ENCODE measurements around the gene C1orf87.
"Not testable (repeated sequence)": the region's sequence is repeated elsewhere in the genome, so short reads cannot be mapped to it uniquely, and the experiment has no call there.

The C1orf87 gene

DNA sequence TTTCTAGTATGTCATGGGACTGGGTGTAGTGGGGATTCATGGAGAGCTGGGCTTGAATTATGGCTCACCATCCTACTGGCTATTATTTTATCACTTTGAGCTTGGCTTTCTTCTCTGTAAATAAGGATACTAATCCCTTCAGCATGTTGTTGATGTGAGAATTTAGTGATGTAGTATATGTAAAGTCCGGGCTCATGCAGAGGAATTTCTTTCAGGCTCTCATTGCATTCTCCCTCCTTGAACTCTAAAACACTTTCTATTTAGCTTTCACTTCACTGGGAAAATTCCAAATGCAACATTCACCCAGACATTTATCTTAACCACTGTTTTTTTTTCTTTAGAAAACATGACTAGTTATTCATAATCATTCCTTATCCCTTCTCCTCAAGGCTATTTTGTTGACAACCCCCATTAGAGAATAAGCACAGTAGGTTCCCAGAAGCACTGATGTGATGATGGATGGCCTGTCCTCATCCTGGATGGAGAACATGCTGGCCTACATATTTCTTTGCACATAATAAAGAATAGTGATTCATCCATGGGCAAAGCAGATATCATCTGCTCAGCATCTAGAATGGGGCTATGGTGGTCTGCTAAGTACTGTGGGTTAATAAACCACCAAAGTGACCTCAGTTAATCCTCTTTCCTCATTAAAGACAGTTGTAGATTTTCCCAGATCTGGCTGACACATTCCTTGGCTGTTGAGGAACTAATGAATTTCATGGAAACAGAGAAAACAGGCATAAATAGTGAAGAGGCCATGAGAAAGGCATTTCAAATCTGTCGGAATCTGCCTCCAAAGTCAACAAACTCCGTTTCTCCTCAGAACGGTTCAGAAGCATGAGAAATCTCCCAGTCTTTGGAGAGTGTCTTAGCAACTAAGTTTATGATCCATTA lies 79.0 kb downstream of the C1orf87 start:
- no peak for DNase-seq (ENCODE audit: low spot score)

DNA sequence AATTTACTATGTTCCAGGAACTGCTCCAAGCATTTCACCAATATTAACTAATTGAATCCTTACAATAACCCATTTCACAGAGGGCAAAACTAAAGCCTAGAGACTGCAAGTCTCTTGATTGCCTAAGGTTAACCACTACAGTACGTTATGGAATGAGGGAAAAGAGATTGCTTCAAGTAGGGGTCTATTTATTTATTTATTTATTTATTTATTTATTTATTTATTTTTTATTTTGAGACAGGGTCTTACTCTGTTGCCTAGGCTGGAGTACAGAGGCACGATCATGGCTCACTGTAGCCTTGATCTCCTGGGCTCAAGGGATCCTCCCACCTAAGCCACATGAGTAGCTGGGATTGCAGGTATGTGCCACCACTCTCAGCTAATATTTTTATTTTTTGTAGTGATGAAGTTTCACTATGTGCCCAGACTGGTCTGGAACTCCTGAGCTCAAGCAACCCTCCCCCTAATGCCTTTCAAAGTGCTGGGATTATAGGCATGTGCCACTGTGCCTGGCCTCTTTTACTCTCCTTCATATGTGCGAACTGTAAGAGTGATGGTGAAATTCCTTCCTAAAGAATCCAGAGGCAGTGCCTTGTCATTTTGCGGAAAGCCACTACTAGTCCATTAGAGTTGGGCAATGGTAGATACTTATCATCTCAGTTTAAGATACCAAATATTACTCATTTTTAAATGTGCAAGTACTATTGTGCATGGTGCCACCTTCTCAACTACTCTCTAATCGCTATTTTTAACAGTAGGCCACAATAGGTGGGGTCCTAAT lies 81.3 kb downstream of the C1orf87 start:
- no peak for DNase-seq (ENCODE audit: low spot score)

- DNase-seq (ENCODE audit: low spot score): no peak
Observed at GRCh38 chr1:59990470-59990869, 83.1 kb downstream of the C1orf87 start.

GRCh38 chr1:59986516-59987310 lies 86.9 kb downstream of the C1orf87 start:
- no peak for DNase-seq (ENCODE audit: low spot score)

- DNase-seq (ENCODE audit: low spot score): no peak
Observed at GRCh38 chr1:59985911-59986515, 87.6 kb downstream of the C1orf87 start.

DNA sequence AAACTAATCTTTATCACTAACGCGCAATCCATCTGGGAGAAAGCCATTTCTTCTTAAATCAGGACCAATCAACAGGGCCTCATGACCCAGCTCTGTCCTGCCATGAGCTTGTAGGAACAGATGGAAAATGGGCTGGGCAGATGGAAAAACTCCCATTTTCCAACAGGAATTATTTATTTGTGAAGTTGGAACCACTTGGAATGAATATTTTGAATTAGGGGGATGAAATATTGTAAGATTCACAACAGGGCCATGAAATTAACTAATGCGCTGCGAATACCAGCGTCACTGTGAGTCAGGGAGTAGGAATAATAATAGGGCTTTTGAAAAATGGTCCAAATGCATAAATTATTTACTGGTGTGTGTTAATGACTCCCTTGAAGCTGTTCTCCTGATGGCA lies 93.9 kb downstream of the C1orf87 start:
- DNase-seq (ENCODE audit: low spot score): no peak

GRCh38 chr1:59978511-59978910 lies 95.1 kb downstream of the C1orf87 start:
- no peak for DNase-seq (ENCODE audit: low spot score)

DNA sequence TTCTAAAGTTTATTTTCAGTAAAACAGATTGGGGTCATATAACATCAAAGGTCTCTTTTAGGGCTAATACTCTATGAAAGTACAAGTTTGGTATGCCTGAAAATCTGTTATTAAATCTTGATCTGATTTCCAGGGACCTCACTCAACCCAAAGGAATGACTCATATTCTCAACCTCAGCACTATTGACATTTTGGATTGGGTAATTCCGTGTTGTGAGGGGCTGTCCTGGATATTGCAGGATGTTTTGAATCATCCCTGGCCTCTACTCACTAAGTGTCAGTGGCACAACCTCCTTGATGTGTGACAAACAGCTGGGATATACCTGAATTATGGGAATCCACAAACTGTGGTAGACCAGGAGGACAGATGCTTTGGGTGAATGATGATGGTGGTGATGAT lies 95.5 kb downstream of the C1orf87 start:
- no peak for DNase-seq (ENCODE audit: low spot score)

DNA sequence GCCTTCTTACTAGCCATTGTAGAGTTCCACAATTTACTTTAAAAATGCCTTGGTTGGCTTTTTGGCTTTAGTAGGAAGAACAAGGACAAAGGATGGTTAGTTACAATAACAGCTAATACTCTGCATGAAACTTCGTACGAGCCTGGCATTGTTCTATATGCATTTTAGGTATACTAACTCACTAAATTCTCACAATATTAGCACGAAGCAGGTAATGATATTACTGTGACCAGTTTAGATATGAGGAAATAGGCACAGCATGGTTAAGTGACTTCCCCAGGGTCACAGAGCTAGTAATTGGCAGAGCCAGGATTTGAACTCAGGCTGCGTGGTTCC lies 96.5 kb downstream of the C1orf87 start:
- DNase-seq (ENCODE audit: low spot score): no peak

DNA sequence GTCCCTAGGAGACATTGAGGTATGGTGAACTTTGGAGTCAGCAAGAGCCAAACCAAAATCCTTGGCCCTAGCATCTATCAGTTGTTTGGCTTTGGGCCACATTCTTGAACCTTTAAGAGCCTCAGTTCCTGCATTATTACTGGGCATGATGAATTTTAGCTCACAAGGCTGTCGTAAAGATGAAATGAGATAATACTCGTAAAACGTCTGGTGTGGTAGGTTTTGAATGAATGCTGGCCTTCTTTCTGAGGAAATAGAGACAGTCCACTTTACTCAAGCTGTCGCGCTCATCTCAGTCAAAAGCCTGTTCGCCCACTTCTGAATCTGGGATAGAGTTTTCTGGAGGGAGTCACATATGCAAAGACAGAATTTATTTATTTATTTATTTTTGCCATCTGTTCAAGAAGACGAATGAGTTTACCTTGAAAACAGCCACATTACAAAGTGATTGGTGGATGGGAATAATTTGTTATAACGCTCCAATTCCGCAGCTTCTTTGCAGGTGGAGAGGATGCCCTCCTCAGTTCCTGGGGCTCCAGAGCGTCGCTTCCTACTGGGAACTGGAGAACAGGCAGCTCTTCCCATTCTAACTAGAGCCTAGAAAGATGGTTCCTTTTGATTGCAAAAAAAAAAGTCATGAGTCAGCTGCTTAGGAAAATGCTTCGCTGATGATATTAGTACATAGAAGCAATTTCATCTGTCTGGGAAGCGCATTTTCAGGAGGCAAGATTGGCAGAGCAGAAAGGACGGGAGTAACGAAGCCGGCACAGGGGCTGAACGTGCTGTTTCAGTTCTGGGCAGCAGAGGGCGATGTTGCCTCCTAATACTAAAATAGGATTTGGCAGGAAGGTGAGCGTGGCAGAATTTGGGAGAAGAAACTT lies 97.1 kb downstream of the C1orf87 start:
- DNase-seq (ENCODE audit: low spot score): peak; percentile 30

GRCh38 chr1:59973719-59974118 lies 99.9 kb downstream of the C1orf87 start:
- no peak for DNase-seq (ENCODE audit: low spot score)

- no peak for DNase-seq (ENCODE audit: low spot score)
Observed at GRCh38 chr1:59972216-59972927, 101.2 kb downstream of the C1orf87 start.

DNA sequence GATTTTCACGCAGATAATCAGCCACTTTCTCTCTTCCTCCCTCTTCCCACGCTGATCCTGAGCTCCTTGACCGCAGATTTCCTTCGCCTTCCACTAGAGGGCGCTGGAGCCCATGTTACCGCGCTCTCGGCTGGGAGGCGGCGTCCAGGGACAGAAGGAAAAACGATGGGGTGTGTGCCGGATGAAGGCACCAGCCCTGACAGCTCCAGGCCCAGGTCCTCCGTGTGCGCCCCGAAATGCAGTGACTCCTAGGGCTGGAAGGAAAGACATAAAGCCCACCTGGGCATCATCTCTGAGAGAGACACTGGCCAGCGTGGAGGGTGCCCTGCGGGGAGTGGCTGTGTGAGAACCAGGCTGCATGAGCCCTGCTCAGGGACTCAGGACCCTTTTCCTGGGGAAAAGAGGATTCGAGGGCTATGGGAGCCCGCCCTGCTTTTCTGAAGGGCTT lies 102.1 kb downstream of the C1orf87 start:
- DNase-seq (ENCODE audit: low spot score): peak; percentile 27

- DNase-seq (ENCODE audit: low spot score): not testable (repeated sequence)
Observed at GRCh38 chr1:59969542-59970175, 103.9 kb downstream of the C1orf87 start.

- not testable (repeated sequence) for DNase-seq (ENCODE audit: low spot score)
Observed at GRCh38 chr1:59968746-59969145, 104.8 kb downstream of the C1orf87 start.

DNA sequence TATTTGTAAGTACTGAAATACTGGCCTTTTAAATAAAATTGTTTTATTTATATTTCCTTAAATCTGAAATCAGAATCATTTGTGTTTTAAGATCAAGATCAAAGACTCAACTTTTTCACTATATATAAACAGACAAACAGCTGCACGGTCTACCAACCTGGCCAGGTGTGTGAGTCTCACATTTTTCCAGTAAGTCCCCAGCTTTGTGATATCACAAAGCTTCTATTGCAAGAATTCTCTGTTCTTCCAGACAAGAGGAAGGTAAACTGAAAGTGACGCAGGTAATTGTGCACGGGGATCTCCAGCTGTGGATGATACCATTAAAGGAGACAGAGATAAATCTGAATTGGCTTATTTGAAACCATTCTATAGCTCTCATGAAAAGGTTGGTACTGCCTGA lies 105.8 kb downstream of the C1orf87 start:
- DNase-seq (ENCODE audit: low spot score): no peak

DNA sequence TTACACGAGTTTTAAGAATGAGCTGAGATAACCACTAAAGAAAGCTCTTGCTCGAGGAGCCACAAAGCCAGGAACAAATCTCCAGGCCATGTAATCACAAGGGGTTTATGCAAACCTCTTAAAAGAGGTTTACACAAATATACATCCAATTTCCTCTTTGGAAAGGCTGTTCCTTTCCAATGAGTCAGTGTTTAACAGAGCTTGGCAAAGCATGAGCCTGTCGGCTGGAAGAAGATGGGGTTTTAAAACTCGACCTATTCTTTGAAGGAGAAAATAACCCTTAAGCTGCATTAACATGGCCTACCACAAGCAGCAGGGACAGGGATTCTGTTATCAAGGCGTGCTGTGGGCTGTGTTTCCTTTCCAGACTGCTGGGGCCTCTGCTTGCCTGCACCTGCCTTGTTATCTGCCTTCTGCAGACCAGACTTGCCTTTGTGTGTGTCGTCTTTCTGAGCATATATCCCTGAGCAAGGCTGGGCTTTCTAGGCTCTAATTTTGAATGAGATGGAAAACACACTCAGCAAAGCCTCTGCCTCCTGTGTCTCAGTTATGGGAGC lies 106.4 kb downstream of the C1orf87 start:
- DNase-seq (ENCODE audit: low spot score): no peak

GRCh38 chr1:59952065-59952464 lies 121.5 kb downstream of the C1orf87 start:
- DNase-seq (ENCODE audit: low spot score): no peak

DNA sequence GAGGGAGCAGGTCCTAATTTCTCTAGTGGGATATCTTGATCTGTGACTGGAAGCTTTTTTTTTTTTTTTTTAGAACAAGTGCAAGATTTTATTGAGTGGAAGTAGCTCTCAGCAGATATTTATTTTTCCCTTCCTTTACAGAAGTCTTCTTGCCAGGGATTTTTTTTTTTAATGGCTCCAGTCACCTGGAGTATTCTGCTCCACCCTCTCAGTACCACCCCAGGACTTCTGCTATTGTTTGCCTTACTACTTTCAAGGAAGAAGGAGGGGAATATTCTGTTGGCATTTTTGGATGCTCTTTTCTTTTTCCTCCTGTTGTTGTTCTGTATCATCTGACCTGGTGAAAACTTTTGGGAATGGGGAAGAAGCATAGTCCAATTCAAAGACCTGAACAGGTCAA lies 123.9 kb downstream of the C1orf87 start:
- no peak for DNase-seq (ENCODE audit: low spot score)

DNA sequence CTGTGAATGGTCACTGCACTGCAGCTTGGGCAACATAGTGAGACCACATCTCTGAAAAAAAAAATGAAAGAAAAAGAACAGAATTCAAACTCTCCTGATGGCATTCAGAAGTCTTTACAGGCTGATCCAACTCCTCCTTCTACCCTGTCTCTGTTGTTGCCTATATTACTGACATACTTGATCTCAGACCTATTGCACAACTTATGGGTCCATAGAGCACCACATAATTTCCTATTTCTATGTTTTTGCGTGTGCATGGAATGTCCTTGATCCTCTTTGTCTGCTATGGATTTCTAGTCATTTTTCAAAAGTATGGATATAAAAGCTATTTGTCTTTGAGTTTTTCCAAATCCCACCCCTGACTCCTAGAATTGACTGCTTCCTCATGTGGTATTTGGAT lies 124.6 kb downstream of the C1orf87 start:
- DNase-seq (ENCODE audit: low spot score): no peak
